Measurements from ENCODE around the gene DHRS1.

The DHRS1 gene

GRCh38 chr14:24299255-24300191, at the start of gene DHRS1, which contains the start of gene NOP9:
TSS of gene DHRS1 (minus strand) at chr14:24299780. CDS start at chr14:24299106, 674 bp downstream.
TSS of gene NOP9 (plus strand) at chr14:24299850. CDS start at chr14:24299955, 105 bp downstream.
- peak; percentile 93 for DNase-seq (ENCODE audit: low spot score)

- DNase-seq (ENCODE audit: low spot score), result no peak
Measured at GRCh38 chr14:24348186-24348585, 48.6 kb upstream of the DHRS1 start.

- no peak for DNase-seq (ENCODE audit: low spot score)
Measured at GRCh38 chr14:24347134-24347533, 47.6 kb upstream of the DHRS1 start.

GRCh38 chr14:24343795-24344660, 44.4 kb upstream of the DHRS1 start:
- DNase-seq (ENCODE audit: low spot score), result no peak

DNA sequence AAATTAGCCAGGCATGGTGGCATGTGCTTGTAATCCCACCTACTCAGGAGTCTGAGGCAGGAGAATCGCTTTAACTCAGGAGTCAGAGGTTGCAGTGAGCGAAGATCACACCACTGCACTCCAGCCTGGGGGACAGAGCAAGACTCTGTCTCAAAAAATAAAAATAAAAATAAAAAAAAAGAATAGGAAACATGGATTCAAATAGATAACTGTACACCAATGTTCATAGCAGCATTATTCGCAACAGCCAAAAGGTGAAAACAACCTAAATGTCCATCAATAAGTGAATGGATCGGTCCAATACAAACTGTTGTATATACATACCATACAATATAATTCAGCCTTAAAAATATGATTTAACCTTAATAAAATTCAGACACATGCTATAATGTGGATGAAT, 43.3 kb upstream of the DHRS1 start:
- DNase-seq (ENCODE audit: low spot score), result no peak

- DNase-seq (ENCODE audit: low spot score), result no peak
Measured at GRCh38 chr14:24340606-24341005, 41.0 kb upstream of the DHRS1 start.

DNA sequence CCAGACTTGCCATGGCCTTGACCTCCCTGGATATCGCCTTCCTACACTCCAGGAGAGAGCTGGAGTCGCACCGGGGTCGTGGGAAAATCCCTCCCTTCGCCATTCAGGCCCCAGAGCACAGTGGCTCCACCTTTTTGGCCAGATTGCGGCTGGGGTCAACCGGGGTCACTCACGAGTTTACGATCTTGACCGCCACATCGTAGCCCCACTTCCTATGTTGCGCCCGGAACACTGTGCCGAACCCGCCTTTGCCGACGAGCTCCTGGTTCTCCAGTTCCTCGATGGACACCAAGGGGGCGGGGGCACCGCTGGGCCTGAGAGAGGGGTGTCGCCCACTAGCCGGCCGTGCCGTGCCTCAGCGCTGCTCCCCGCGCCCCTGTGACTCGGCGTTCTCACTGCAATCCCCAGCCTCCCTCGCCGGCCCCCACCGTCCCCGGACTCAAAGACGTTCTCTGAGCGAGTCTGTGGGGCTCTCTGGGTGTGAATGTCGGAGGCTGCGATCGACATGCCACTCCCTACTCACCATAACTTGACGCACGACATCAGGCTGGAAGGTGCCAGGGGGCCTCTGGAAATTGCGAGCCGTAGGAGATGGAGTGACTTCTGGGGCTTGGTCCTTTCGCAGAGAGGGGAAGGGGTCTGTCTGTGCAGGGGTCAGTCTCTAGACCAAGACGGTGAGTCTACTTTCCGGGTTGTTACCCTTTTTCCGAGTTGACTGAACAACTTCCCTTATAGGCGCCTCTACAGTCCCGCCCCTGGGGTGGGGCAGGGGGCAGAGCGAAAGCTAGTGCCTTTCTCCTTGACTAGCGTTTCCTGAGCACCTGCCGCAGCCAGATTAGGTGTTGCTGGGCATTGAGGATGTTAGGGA, 39.9 kb upstream of the DHRS1 start, which contains the start of gene RIPK3:
TSS of gene RIPK3 (minus strand) at position 708 of the 868 bp plus-strand sequence. CDS start at position 543, 165 bp downstream.
- DNase-seq (ENCODE audit: low spot score), result no peak

DNA sequence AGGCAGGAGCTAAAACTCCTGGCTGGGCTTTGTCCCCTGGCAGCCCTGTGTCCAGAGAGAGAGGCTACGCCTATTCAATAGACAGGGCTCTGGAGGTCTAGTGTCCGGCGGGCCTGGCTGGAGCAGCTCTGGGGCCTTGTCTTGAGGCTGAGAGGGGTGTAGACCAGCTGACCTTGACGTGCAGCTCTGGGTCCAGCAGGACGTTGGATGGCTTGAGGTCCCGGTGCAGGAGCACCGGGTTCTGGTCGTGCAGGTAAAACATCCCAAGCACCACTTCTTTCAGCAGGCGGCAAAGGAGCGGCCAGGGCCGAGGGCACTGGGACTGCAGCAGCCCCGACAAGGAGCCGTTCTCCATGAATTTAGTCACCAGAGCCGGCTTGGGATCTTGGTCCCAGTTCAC, 39.3 kb upstream of the DHRS1 start:
- no peak for DNase-seq (ENCODE audit: low spot score)

- DNase-seq (ENCODE audit: low spot score), result no peak
Measured at GRCh38 chr14:24337824-24338175, 38.2 kb upstream of the DHRS1 start.

GRCh38 chr14:24337144-24337823, 37.7 kb upstream of the DHRS1 start:
- no peak for DNase-seq (ENCODE audit: low spot score)

DNA sequence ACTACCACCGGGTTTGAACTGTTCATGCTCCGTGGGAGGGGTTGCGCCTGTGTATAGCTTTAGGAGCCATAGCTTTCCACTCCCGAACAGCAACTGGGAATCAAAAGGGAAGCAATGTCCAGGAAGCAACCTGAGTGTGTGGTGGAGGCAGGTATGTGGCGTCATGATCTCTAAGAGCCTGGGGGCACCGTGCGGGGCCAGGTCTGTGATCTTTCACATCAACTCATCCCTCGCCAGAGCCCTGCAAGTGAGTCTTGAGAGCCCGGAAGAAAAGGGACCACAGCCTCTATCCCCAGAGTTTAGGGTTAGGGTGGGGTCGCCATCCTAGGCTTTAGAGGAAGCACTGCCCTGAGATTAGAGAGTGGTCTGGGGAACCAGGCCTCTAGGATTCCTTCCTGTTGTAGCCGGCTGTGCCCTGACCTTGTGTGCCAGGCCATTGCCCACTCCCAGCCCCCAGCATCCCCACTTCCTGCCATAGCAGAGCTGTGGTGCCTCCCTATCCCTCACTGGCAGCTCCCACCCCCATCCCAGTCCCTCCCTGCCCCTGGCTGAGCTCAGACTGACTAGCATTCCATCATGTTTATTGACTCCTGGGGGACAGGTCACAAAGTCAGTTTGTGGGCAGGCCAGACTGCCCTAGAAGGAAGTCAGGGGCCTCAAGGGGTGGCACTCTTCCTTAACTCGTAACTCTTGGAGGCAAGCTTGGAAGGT, 36.0 kb upstream of the DHRS1 start:
- DNase-seq (ENCODE audit: low spot score), result no peak

DNA sequence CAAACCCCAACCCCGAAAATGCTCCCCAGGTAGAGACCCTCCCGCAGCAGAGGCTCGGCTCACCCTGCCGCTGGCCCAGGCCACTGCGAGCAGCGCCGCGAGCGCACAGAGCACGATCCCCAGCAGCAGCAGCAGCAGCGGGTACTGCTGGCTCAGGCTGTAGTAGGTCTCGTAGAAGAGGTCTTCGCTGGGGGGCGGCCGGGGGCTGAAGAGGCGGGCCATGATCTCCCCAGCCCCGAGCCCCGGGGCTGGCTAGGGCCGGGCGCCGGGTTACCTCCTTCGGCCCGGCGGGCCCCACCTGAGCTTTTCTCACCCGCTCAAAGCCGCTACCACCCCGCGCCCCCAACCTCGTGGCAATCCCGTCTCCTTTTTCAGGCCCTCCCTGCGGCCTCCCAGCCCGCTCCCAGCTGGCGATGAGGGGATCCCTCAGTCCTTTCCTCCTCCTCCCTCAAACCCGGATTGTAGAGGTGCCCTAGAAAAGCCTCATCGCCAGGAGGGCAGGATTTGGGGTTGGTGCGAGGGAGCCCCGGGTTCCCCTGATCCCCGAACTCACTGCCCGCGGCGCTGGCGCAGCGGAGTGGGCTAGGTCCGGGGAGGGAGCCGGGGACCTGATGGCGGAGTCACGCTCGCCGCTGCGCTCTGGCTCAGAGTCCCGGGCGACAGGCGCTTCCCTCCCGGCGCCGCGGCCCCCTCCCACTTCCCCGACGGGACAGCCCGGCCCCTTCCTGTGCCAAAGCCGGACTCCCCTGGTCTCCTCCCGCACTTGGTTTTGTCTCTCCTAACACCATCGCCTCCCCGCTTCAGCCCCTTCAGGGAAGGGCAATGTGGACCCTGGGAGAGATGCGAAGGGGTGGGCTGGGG, 35.1 kb upstream of the DHRS1 start, which contains the start of gene ADCY4:
TSS of gene ADCY4 (minus strand) at position 641 of the 861 bp plus-strand sequence. CDS start at position 222, 419 bp downstream.
- no peak for DNase-seq (ENCODE audit: low spot score)

DNA sequence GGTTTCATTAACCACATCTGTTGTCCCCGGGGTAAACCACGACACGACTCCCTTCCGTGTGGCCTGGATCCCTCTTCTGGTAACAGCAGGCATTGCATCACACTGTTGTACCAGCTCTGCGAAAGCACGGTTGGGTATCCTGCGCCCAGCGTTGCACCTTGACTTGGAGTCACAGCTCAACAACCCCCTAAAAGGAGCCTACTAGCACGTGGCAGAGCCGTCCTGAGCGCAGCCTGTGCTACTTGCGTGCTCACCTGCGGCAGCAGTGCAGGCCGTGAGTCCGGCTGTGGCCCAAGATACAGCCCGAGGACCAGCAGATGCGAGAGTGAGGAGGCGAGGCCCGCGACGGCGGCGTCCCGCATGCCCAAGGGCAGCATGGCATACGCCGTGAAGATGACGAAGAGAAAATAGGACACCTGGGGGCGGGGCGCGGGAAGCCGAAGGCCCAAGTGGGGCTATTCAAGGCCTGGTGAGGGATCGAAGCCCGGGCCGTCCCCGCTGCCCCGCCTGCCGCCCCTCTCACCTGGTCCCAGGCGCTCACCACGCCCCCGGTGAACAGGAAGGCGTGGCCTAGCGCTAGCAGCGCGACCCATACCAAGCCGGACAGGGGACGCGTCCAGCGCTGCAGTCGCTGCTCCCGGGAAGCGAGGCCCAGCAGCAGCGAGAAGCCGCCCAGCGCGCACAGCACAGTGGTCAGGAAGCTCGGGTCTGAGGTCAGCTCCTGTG, 32.9 kb upstream of the DHRS1 start:
- peak; percentile 23 for DNase-seq (ENCODE audit: low spot score)

GRCh38 chr14:24331731-24332267, 32.2 kb upstream of the DHRS1 start:
- DNase-seq (ENCODE audit: low spot score), result no peak

- no peak for DNase-seq (ENCODE audit: low spot score)
Measured at GRCh38 chr14:24330973-24331674, 31.5 kb upstream of the DHRS1 start.

DNA sequence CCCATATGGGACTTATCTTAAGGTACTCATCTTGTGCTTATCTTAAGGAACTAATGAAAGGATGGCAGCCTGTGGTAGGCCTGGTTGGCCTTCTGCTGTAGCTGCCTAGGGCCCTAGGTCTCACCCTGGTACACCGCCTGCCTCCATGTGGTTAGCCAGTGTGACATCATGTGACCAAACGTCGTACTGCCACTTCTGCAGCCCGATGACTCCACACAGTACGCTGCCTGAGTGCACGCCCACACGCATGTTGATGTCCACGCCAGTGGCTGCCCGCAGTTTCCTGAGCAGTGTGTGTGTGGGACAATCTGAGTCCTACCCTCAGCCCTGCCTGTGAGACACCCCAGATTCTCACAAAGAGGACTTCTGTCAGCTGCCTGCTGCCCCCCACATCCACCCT, 30.2 kb upstream of the DHRS1 start:
- no peak for DNase-seq (ENCODE audit: low spot score)

DNA sequence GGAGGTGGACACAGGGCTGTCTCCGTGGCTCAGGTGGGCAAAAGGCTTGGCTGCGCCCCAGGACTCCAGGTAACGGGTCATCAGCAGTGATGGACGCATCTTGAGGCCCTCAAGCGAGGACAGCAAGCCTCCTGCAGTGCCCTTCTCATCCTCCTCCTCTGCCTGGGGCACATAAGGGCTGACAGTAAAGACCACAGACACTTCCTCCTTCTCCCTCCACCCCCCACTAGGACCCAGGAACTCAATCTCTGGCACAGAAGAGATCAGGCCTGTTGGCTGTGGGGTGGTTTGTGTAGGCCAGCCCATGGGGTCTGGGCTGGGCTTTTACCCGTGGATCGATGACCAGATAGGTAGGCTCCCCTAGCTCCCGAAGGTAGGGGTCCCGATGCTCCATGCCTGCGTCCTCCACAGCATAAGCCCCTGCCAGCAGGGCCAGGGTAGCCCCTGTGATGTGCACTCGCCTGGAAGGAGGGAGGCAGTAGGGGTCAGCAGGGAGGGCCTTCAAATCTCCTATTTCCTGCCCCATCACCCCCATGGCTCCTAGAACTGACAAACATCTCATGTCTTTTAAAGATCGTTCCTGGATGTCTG, 29.6 kb upstream of the DHRS1 start:
- DNase-seq (ENCODE audit: low spot score), result no peak

All from RKO (cell line).